ENCODE data around the gene NAXE. TPM values are rescaled to one million over a fixed set of nuclear protein-coding genes. Genes with fewer than 3 reads are reported as not detected.
A peak's percentile ranks its signal among the peaks of the same experiment; 100 is the strongest.
"Not testable (repeated sequence)": the region's sequence is repeated elsewhere in the genome, so short reads cannot be mapped to it uniquely, and the experiment has no call there.

Gene NAXE
- polyA plus RNA-seq, 1 experiment = 29.9 TPM

GRCh38 chr1:156627313-156627880, 35.8 kb downstream of the NAXE start:
- POLR2A ChIA-PET = interaction anchor here (0.7 kb wide), 1 partner anchor 11 kb away, joined by 5 read pairs; no protein-coding TSS in a partner anchor
- CTCF ChIA-PET = interaction anchor here (0.6 to 6.5 kb wide), 29 partner anchors 10 to 266 kb away, joined by 3 to 175 read pairs (median 8); partner anchors contain the start of genes NAXE and NES

GRCh38 chr1:156629823-156630449, 38.4 kb downstream of the NAXE start:
- no peak overlapping the region for H3K4me3 ChIP-seq (ENCODE audit: low read depth, low read length)
- H3K27me3 ChIP-seq (ENCODE audit: control insufficient read depth, insufficient read depth, low read length) = peaks cover 47% of the 10 kb centered on the region
- POLR2A ChIA-PET = no interaction called here
- H3K9me3 ChIP-seq (ENCODE audit: control insufficient read depth, insufficient read depth, low read length) = no peaks in the 10 kb centered on the region
- no peak overlapping the region for H3K27ac ChIP-seq (ENCODE audit: low read depth, low read length)
- CTCF ChIA-PET = interaction anchor here (0.9 to 1.0 kb wide), 2 partner anchors 10 to 244 kb away, joined by 3 read pairs; no protein-coding TSS in a partner anchor
- no peak for DNase-seq (ENCODE audit: low read depth, low spot score)
- TF ChIP-seq CTCF (IDR thresholded peaks at IDR 0.05; ENCODE audit: low read depth, low read length) = no peak

More at GRCh38 chr1:156627313-156627880, 35.8 kb downstream of the NAXE start:
- TF ChIP-seq CTCF (IDR thresholded peaks at IDR 0.05; ENCODE audit: low read depth, low read length) = peak; percentile 78
- Histone ChIP-seq H3K27me3 (ENCODE audit: control insufficient read depth, insufficient read depth, low read length) (peaks cover 49% of the 10 kb centered on the region), H3K27ac (ENCODE audit: low read depth, low read length) (no peak overlapping the region), H3K9me3 (ENCODE audit: control insufficient read depth, insufficient read depth, low read length) (no peaks in the 10 kb centered on the region; the same call in 1 of the 2 replicates), H3K4me3 (ENCODE audit: low read depth, low read length) (no peak overlapping the region)
- no peak for DNase-seq (ENCODE audit: low read depth, low spot score)

- POLR2A ChIA-PET; H3K9me3 ChIP-seq (ENCODE audit: control insufficient read depth, insufficient read depth, low read length); H3K4me3 ChIP-seq (ENCODE audit: low read depth, low read length); DNase-seq (ENCODE audit: low read depth, low spot score); H3K27ac ChIP-seq (ENCODE audit: low read depth, low read length): not testable (repeated sequence)
- peaks cover 51% of the 10 kb centered on the region for H3K27me3 ChIP-seq (ENCODE audit: control insufficient read depth, insufficient read depth, low read length)
- CTCF ChIA-PET = interaction anchor here (0.7 kb wide), 2 partner anchors 70 to 283 kb away, joined by 3 to 6 read pairs; no protein-coding TSS in a partner anchor
These were observed 39.6 kb downstream of the NAXE start for GRCh38 chr1:156631152-156631551.

GRCh38 chr1:156632355-156632754, 40.8 kb downstream of the NAXE start:
- Histone ChIP-seq H3K4me3 (ENCODE audit: low read depth, low read length) (no peak overlapping the region), H3K9me3 (ENCODE audit: control insufficient read depth, insufficient read depth, low read length) (no peaks in the 10 kb centered on the region), H3K27me3 (ENCODE audit: control insufficient read depth, insufficient read depth, low read length) (peaks cover 56% of the 10 kb centered on the region), H3K27ac (ENCODE audit: low read depth, low read length) (no peak overlapping the region)
- DNase-seq (ENCODE audit: low read depth, low spot score) = no peak
- CTCF ChIA-PET = no interaction called here
- TF ChIP-seq CTCF (IDR thresholded peaks at IDR 0.05; ENCODE audit: low read depth, low read length) = no peak
- POLR2A ChIA-PET = no interaction called here

- no peak for TF ChIP-seq CTCF (IDR thresholded peaks at IDR 0.05; ENCODE audit: low read depth, low read length)
- ChIA-PET POLR2A (interaction anchor here (0.6 kb wide), 1 partner anchor 12 kb away, joined by 5 read pairs; no protein-coding TSS in a partner anchor), CTCF (interaction anchor here (2.7 kb wide), 1 partner anchor 11 kb away, joined by 8 read pairs; no protein-coding TSS in a partner anchor)
- peaks cover 86% of the 10 kb centered on the region for H3K27me3 ChIP-seq (ENCODE audit: control insufficient read depth, insufficient read depth, low read length)
- no peak for DNase-seq (ENCODE audit: low read depth, low spot score)
- H3K9me3 ChIP-seq (ENCODE audit: control insufficient read depth, insufficient read depth, low read length) = no peaks in the 10 kb centered on the region; the same call in 1 of the 2 replicates
- no peak overlapping the region for H3K4me3 ChIP-seq (ENCODE audit: low read depth, low read length)
- H3K27ac ChIP-seq (ENCODE audit: low read depth, low read length) = no peak overlapping the region
These were observed 46.8 kb downstream of the NAXE start for GRCh38 chr1:156638189-156638985.
